HG03354 (cell line): ENCODE results near the gene BNIP1.

ENCODE experiments used
- ATAC-seq: cut with Tn5 transposase; IDR thresholded peaks from one replicate; pipeline ENCODE4 v1.9.1; 2021; ENCODE audit warnings: mild to moderate bottlenecking; ENCODE audit not compliant: unreplicated experiment, poor library complexity, severe bottlenecking

The BNIP1 gene

DNA sequence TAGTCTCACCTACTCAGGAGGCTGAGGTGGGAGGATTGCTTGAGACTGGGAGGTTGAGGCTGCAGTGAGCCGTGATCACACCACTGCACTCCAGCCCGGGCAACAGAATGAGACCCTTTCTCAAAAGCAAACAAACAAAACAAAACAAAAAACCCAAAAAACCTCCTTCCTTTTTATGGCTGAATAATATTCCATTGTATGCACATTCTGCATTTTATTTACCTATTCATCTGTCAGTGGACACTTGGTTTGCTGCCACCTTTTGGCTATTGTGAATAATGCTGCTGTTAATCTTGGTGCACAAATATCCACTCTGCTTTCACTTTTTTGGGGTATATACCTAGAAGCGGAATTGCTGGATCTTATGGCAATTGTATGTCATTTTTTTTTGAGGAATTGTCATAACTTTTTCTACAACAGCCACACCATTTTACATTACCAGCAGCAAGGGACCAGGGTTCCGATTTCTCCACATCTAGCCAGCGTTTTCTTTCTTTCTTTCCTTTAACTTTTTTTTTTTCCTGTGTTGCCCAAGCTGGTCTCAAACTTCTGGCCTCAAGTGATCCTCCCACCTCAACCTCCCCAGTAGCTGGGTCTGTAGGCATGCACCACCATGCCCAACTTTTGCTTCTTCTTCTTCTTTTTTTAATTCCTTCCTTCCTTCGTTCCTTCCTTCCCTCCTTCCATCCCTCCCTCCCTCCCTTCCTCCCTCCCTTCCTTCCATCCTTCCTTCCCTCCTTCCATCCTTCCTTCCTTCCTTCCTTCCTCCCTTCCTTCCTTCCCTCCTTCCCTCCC lies 60.1 kb downstream of the BNIP1 start:
- ATAC-seq, result no peak

DNA sequence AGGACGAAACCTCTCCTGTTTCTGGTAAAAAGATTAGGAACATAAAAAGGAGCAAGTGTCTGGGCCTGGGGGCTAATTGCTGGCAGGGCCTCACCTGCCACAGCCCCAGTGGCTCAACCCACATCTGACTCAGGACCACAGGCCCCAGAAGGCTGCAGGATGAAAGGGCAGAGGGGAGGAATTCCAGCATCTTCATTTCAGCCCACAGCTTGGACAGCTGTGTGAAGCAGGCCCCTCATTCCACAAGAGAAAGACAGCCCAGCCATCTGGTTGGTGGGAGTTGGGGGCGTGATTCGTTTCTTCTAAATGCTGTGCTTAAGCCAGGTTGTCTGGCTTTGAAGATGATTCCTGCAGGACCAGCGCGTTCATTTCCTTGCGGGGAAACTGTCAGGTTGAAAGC lies 61.6 kb downstream of the BNIP1 start:
- ATAC-seq, result no peak

DNA sequence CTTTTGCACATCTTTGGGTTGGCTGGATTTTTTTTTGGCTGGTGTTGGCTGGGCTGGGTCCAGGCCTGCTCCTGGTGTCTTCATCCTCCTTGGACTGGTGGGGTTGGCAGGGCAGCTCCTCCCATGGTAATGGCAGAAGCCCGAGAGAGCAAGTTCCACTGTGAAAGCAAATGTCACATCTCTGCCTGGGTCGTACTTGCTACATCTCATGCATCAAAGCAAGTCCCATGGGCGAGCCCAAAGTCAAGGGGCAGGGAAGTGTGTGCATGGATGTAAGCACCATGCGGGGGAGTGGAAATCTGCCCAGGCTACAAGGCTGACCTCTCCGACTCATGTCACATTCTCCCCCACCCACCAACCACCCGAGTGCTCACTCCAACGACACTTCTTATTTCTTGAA lies 64.0 kb downstream of the BNIP1 start:
- no peak for ATAC-seq

DNA sequence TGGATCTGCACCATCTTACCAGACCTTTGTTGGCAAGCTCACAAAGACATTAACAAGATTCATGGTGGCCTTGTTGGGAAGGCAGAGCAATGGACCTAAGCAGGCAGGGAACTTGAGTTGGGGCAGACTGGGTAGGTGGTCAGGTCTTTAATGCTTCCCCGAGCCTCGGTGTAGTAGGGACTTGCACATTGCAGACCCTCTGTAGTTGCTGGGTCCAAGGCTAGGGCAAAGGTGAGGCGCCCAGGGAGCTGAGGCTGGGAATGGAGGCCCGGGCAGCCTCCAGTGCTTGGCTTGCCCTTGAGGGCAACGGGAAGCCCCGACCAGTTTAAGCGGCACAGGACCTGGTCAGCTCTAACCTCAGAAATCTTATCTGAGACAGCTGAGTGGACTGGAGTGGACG lies 66.5 kb downstream of the BNIP1 start:
- no peak for ATAC-seq

DNA sequence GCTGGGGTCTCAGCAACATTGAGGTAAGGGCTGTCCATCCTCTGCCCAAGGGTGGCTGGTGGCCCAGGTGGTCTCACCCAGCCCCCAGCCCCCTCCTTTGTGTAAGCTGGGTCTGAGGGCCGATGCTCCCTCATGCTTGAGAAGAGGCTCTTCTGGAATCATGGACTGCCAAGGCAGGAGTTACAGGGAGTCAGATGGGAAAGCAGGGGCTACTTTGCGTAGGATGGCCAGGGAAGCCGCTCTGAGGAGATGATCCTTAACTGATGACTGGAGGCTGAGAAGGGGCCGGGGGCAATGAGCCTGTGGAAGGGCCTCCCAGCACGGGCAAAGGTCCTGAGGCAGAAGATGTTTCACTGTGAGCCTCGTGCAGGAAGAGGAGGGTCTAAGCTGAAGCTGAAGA lies 67.0 kb downstream of the BNIP1 start:
- ATAC-seq, result no peak

DNA sequence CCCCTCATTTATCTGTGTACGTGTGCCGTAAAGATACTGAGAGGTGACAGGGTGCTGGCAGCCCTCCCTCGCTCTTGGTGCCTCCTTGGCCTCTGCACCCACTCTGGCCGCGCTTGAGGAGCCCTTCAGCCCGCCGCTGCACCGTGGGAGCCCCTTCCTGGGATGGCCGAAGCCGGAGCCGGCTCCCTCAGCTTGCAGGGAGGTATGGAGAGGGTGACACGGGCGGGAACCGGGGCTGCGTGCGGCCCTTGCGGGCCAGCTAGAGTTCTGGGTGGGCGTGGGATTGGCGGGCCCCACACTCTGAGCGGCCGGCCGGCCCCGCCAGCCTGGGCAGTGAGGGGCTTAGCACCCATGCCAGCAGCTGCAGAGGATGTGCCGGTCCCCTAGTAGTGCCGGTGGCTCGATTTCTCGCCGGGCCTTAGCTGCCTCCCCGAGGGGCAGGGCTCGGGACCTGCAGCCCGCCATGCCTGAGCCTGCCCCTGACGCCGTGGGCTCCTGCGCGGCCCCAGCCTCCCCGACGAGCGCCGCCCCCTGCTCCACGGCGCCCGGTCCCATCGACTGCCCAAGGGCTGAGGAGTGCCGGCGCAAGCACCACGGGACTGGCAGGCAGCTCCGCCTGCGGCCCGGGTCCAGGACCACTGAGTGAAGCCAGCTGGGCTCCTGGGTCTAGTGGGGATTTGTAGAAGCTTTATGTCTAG lies 69.1 kb downstream of the BNIP1 start:
- no peak for ATAC-seq
